NCI-H524 (cell line): ENCODE measurements around the gene NAALADL2.
"Not testable (repeated sequence)": the region's sequence is repeated elsewhere in the genome, so short reads cannot be mapped to it uniquely, and the experiment has no call there.

Experiments used
- DNase-seq, 2 experiments: peaks; one replicate each; lab custom pipeline; 2025; lab: John Stamatoyannopoulos, UW

The NAALADL2 gene

DNA sequence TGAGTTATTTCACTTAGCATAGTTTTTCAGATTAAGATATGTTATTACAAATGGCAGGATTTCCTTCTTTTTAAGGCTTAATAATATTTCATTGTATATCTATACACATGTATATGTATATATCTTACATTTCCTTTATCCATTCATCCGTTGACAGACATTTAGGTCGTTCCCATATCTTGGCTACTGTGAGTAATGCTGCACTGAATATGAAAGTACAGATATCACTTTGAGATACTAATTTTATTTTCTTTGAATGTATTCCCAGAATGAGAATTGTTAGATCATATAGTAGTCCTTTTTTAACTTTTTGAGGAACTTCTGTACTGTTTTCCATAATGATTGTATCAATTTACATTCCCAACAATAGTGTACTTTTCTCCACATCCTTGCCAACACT is 270.4 kb downstream of the NAALADL2 start:
- DNase-seq: no peak

DNA sequence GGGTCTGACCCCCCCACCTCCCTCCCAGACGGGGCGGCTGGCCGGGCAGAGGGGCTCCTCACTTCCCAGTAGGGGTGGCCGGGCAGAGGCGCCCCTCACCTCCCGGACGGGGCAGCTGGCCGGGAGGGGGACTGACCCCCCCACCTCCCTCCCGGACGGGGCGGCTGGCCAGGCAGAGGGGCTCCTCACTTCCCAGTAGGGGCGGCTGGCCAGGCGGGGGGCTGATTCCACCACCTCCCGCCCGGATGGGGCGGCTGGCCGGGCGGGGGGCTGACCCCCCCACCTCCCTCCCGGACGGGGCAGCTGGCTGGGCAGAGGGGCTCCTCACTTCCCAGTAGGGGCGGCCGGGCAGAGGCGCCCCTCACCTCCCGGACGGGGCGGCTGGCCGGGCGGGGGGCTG is 272.7 kb downstream of the NAALADL2 start:
- not testable (repeated sequence) for DNase-seq

DNA sequence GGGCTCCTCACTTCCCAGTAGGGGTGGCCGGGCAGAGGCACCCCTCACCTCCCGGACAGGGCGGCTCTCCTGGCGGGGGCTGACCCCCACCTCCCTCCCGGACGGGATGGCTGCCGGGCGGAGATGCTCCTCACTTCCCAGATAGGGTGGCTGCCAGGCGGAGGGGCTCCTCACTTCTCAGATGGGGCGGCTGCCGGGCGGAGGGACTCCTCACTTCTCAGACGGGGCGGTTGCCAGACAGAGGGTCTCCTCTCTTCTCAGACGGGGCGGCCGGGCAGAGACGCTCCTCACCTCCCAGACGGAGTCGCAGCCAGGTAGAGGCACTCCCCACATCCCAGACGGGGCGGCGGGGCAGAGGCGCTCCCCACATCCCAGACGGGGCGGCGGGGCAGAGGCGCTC is 273.6 kb downstream of the NAALADL2 start:
- not testable (repeated sequence) for DNase-seq

DNA sequence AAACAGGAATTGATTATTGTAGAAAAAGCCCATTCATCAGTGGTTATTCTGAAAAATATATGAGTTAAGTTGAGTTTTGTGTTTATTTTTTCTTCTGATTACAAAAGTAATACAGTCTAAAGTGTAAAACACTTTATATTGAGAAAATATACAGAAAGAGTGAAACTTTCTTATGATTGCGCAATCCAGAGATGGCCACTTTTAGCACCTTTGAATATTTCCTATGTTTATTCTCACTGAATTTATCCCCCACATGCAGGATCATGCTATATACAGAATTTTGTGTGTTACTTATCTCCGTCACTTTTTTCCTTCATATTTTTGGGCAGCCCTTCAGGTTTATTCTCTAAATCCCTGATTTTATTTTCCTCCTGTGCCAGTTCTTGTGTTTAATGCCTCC is 285.2 kb downstream of the NAALADL2 start:
- no peak for DNase-seq

DNA sequence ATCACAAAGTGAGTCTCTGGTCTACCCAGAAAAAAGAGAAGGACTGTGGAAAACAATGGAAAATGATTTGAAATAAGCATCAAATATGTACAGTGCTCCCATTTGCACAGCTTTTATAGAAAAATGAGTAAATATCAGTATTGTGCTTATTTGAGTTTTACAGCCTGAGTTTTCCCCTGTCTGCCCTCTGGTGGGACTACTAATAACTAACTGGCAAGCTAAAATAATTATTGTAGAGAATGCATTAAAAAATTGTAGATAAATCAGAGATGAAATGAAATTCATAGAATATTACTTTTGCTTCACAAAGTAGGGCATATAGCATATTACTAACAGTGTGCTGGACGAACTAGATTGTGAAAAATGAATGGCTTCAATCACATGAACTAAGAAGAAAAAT is 287.1 kb downstream of the NAALADL2 start:
- DNase-seq: peak in 1 of 2 experiments; percentile 34

DNA sequence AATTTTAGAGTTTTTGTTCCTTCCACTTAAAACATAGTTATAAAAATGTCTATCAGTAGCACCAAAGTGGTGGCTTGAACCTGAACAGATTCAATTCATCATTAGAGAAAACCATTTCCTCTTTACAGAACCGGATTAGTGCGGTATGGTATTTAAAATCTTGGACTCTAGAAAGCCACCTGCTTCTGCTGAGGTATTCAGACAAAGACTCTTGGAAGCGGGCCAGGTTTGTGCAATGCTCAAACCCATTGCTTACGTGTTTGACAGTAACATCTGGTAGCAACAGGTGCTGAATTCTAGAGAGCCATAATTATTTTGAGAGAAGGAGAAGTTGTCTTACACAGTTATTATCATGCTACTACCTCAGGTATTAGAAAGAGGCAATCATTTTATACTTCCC is 290.5 kb downstream of the NAALADL2 start:
- peak; percentile 99 to 100 for DNase-seq

DNA sequence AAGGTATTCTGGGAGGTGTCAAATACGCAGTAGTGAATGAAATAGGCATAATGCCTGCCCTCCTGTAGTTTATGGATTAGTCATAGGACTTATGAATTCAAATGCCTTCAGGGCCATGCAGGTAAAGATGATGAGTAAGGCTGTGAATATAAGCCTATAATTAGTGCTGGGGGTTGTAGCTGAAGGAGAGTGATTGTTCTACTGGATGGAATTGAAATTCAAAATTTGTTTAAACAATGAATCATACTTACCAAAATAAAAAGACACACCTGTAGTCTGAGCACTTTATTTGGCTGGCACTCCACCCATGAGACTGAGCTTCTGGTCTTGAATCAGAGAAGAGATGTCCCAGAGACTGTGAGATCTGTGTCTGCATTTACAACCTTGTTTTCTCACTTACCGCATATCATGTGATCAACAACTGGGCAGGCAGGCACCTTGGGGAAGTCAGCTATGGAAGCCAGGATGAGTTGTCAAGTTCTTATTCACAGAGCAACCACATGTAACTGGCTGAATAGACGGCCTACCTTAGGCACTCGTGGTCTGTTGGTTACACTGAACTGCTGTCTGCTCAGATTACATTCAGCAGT is 291.8 kb downstream of the NAALADL2 start:
- peak in 1 of 2 experiments; percentile 19 for DNase-seq

DNA sequence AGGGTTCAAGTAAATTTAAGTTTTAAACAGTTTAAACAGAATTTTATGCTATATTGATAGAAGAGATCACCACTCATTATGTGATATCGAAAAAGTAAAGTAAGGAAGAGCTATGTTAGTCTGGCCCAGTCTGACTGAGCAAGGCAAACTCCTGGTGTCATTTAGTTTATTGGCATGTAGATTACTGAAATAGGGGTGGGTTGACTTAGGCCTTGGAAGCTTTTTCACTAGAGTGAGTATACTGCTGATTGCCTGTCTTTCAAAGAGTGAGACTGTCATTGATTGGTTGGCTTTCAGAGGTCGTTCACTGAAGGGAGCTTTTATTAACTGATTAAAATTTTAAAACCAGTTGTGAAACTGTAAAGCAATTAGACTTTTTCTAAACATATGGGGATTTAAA is 294.5 kb downstream of the NAALADL2 start:
- DNase-seq: no peak

DNA sequence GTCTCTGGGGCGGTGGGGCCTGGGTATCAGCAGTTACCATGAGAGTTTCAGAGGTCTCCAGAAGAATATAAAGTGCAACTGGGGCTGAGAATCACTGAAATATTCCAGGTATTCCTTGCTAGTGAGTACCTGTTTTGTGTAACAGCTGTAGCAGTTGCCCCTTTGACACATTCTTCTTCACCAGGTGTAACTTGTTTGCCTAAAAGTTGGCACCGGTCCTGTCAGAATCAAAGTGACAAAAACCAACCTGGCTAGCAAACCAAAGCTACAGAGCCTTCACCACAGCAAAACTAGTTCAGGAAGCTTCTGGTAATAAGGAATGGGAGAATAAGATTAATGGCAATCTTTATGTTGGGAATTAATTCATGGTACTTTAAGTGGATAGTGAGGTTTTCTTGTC is 296.0 kb downstream of the NAALADL2 start:
- no peak for DNase-seq

DNA sequence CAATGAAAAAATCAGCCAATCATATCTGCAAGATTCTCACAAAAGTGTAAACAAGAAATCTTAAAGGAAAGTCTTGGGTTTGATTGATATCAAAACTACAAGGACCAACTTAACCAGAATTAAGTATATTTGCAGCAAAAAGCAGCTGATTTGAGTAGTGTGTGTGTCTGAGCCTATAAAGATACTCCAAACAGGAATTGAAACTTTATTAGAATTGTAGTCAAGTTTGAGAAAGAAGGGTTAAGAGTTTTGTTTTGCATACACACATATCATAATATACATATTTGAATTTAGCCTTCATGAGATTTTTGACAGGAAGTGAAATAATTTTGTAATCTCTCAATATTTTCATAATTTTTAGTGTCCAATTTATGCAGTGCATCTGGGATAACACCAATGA is 300.1 kb downstream of the NAALADL2 start:
- no peak for DNase-seq

DNA sequence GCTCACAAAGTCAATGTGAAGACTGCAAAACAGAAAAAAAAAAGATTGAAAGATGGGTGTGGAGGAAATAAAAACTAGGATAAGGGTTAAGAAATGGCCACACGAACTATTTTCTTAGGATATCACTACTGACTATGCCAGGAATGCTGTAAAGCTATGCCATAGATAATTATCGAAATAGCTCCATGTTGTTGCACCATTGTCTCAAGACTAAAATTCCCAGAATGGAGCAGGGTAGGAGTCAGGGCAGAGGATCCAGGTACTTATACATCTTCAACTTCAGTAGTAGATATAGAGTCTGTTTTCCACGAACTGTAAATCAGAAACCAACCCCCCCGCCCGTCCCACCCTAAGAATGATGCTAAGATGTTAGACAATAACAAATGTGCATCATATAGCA is 302.2 kb downstream of the NAALADL2 start:
- DNase-seq: no peak

DNA sequence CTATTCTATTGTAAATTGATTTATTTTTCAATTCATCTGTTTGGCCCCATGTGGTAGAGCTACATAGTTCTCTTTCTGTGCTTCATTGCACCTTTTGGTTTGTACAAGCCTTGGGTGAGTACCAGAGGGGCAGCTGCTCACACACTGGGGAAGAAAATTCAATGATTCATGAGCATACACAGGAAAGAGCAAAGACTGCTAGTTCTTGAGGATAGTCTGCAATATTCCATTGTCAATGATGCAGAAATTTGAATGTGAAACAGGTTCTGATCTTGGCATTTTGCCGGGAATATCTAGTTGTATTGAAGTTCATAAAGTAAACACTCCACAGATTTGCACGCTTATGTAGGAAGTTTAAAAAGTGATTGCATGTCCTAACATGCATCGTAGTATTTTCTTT is 304.6 kb downstream of the NAALADL2 start:
- DNase-seq: no peak

DNA sequence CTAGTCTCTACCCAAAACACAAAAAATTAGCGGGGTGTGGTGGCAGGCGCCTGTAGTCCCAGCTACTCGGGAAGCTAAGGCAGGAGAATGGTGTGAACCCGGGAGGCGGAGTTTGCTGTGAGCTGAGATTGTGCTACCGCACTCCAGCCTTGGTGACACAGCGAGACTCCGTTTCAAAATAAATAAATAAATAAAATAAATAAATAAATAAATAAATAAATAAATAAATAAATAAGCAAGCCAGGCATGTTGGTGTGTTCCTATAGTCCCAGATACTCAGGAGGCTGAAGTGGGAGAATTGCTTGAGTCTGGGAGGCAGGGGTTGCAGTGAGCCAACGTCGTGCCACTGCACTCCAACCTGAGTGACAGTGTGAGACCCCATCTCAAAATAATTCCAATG is 314.0 kb downstream of the NAALADL2 start:
- not testable (repeated sequence) for DNase-seq

DNA sequence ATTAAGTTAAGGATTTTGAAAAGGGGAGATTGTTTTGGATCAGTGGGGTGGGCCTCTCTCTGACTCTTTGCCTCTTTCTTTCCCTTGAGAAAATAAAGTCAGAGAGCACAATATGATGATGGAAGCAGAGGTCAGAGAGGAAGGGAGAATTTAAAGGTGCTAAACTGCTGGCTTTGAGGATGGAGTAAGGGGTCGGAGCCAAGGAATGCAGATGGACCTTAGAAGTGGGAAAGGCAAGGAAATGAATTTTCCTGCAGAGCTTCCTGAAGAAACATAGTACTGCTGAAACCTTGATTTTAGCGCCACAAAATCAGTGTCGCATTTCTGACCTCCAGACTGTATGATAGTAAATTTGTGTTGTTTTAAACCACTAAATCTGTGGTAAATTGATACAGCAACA is 317.4 kb downstream of the NAALADL2 start:
- no peak for DNase-seq

DNA sequence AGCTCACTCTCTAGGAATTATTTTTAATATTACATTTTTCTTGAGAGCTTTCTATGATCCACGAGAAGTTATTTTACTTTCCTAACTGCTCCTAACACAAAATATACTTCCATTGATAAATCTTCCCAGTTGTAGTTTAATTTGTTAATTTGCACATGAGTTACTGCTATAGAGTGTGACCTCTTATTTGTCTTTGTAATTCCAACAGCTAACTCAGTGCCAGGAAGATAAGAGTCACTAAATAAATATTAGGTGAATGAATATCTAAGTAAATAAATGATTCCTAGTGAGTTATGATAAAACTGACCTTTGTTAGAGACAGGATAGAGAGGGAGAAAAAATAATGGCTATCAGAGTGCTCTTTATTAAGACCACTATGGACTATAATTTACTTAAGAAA is 319.9 kb downstream of the NAALADL2 start:
- no peak for DNase-seq

DNA sequence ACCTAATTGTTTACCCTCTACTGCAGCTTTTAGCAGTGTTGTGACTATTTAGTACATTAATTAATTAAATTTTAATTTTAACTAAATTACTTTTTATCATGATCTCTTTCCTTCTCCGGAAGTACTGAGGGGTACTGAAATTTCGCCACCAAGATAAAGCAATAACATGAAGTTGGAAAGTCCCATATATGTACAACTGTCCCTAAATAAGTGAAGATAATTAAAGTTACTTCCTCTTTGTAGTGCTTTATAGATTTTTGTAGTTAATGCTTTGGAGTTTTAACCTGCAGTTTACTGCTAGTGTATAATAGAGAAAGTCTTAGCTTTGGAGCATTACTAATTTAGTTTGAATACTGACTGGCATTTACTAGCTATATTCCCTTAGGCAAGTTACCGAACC is 325.3 kb downstream of the NAALADL2 start:
- no peak for DNase-seq

DNA sequence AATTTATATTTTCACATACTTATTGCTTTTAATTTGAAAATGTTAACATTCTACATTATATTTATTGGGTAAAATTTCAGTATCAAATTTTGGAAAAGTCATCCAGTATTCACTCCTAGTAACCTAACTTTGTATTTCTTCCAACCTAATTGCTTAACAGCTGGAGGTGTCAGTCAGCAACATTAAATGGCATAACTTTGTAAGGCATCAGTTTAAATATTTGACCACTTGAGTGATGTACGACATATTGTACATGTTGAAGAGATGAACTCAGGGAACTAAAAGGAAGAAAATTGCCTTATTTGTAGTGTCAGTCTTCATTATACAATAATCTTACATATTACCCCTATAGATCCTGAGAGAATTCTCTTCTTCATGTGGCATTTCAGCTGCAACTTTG is 326.8 kb downstream of the NAALADL2 start:
- DNase-seq: peak in 1 of 2 experiments; percentile 3

DNA sequence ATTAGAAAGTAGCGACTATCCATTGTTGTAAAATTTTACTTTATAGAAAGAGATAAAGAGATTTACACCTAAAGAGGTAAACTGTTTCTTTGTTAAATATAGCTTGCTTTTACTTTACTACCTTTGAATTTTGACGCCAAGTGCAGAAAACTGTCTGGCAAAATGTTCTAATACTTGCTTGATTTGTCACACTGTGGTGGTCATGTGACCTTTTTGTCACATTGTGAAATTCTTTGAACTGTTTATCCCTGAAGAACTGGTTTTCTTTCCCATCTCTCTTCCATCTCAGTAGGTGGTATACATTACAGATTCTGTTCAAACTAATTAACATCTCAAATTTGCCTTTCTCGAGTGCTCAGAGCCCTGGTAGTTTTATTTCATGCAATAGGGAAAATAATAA is 327.4 kb downstream of the NAALADL2 start:
- DNase-seq: no peak

DNA sequence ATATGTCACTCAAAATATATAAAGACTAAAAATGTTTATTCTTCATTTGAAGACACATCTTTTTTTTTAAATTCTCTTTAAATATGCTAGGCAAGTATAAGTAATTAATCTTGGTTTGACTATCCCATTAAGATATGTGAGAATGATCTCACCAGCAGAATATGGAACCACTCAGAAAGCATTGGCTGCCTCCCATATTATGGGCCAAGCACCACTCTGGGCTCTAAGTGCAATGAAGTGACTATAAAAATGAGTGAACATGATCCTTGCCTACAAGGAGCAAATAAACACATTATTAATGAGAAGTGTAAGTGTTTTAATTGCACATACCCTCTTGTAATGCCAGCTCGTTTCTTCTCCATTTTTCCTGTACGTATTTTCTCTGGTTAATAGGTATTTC is 328.5 kb downstream of the NAALADL2 start:
- no peak for DNase-seq

DNA sequence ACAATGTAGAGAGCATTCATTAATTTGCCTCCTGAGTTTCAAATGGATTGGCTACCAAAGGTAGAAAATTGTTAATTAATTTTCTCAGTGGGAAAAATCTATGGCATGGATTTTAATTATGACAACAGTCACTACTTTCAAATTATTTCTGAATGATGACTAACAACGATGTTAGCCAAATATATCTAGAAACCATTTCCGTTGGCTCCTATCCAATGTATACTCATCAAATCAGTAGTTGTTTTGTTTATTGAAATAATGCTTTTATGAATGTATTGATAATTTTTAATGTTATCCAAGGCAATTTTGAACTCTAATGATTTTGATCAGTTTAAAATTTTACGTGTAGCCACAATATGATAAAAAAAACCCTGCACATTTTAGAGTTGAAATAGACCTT is 333.4 kb downstream of the NAALADL2 start:
- DNase-seq: no peak

DNA sequence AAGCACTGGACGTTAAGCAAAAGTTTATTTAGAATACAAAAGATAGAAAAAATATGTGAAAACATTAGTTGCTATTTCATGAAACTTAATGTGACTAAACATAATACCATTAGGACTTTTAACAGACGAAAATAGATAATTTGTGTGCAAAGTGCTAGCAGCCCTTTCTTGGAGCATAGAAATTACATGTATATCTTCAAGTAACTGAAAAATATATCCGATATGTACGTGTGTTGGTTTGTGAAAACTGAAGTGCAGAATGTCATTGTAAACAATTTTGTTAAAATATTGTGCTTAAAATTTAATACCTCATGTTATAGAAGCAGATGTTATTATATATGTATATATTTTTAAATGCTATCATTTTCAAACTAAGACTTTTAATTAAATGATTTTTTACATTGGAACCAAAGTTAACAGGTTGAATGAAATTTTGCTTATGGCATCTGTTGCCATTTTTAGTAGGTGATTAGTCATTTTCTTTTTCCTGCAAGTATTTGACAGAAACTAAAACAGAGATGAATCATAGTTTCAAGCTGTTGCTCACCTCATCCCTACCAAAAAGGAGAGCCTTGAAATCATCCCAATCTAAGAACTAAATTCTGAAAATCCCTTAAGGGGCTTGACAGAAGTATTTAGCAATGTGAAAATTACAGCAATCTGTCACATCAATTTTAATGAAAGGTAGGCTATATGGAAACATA is 334.8 kb downstream of the NAALADL2 start:
- peak in 1 of 2 experiments; percentile 53 for DNase-seq

DNA sequence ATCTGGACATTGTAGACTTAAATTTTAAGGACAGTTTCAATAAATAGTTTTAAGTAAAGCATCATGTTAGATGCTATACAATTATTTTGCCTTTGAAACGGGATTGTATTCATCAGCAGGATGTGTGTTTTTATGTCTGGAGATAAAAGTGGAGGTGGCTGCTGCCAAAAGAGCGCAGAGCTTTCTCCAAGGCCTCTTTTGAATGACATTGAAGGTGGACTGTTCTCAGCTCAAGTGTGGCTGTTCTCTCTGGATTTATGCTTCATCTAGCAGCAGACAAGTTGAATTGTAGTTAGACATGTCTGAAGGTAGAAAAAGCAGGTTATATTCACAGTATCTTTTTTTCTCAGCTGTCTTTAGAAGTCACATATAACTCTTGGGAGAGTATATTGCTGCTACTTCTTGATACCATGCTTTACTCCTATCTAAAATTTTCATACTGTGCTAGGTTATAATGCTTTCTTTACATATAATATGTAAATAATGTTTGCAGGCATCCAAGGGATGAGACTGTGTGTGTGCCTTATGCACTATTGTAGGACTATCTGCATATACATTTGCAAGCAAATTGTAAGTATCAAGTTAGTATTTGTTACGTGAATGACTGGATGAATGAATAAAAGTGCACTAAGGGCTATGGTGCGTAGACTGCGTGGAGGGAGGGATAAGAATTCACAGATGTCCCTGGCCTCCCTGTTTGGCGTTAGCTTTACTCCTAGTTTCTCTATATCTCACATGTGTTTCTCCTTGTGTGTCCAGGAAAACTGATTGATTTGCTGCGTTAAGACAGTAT is 340.1 kb downstream of the NAALADL2 start:
- DNase-seq: no peak

DNA sequence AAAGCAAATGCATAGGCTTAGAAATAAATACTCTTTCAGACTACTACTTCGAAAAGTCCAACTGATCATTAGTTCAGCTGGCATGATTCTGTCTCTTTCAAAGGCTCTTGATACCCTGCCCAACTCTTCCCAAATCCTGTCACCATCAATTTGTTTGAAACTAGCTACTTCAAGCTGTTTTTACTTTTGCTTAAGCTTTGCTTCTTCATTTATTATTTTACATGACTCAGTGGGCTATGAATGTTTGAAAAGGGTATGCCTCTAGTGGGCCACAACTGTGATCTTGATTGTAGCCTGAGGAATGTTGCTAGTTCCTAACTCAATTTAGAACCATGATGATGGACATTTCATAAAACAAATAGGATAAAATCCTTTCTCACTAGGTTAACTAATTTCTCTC is 340.8 kb downstream of the NAALADL2 start:
- no peak for DNase-seq
